SU-DHL-6 (cell line): ENCODE data around the gene GPR12.

ENCODE experiments used
- H2AFZ ChIP-seq: fragments of 200-600 bp; sonication (generic); 2 replicates; pipeline ENCODE4 v1.6.1; 2014; ENCODE audit warnings: low read depth, mild to moderate bottlenecking, moderate library complexity, mixed read lengths, antibody characterized with exemption, low read length; ENCODE audit not compliant: severe bottlenecking
- H3F3A ChIP-seq: fragments of 200-600 bp; shearing (Covaris generic); 2 replicates; pipeline ENCODE4 v1.6.0; 2016; ENCODE audit warnings: antibody characterized with exemption, mild to moderate bottlenecking; ENCODE audit not compliant: insufficient read depth
- H3K27ac ChIP-seq: fragments of 200-600 bp; sonication (generic); 2 replicates; pipeline ENCODE4 v1.5.1; 2016; ENCODE audit warnings: low read depth, mild to moderate bottlenecking, low read length, moderate library complexity, mixed read lengths
- H3K27me3 ChIP-seq: fragments of 200-600 bp; sonication (generic), shearing (Covaris generic); 2 replicates; pipeline ENCODE4 v1.6.0; 2014; ENCODE audit warnings: mild to moderate bottlenecking, low read length
- H3K36me3 ChIP-seq: fragments of 200-600 bp; sonication (generic); 2 replicates; pipeline ENCODE4 v1.6.1; 2014; ENCODE audit warnings: mild to moderate bottlenecking, low read length, mixed read lengths
- H3K4me2 ChIP-seq: fragments of 300-600, 200-600 bp; shearing (Covaris generic), sonication (generic); 2 replicates; pipeline ENCODE4 v1.6.0; 2014; ENCODE audit warnings: low read length, low read depth, mild to moderate bottlenecking; ENCODE audit not compliant: poor library complexity, severe bottlenecking
- H3K4me3 ChIP-seq: fragments of 200-600 bp; sonication (generic); 2 replicates; pipeline ENCODE4 v1.5.1; 2014; ENCODE audit warnings: antibody characterized with exemption, low read length, mild to moderate bottlenecking, mixed read lengths; ENCODE audit not compliant: insufficient read depth, poor library complexity, severe bottlenecking
- H3K79me2 ChIP-seq: fragments of 200-600 bp; sonication (generic); 2 replicates; pipeline ENCODE4 v1.6.1; 2014; ENCODE audit warnings: mild to moderate bottlenecking, low read length, moderate library complexity; ENCODE audit not compliant: insufficient read depth
- H3K9ac ChIP-seq: fragments of 200-600 bp; sonication (generic); 2 replicates; pipeline ENCODE4 v1.7.0; 2014; ENCODE audit warnings: mild to moderate bottlenecking, low read length
- H3K9me2 ChIP-seq: fragments of 200-600 bp; sonication (generic); replicated peaks from 2 replicates; pipeline ENCODE4 v1.6.1; 2014; ENCODE audit warnings: low read length; ENCODE audit not compliant: insufficient read depth
- H3K9me3 ChIP-seq: fragments of 200-600 bp; sonication (generic); 2 replicates; pipeline ENCODE4 v1.6.1; 2014; ENCODE audit warnings: low read length, mixed read lengths; ENCODE audit not compliant: insufficient read depth
- H4K20me1 ChIP-seq: fragments of 200-600 bp; sonication (generic); 2 replicates; pipeline ENCODE4 v1.6.1; 2014; ENCODE audit warnings: low read depth, mild to moderate bottlenecking, antibody characterized with exemption, low read length, moderate library complexity, mixed read lengths
- CTCF ChIP-seq: fragments of 200-600 bp; sonication (generic); IDR thresholded peaks from one replicate; pipeline ENCODE4 v1.5.1; 2017; ENCODE audit warnings: antibody characterized with exemption, mild to moderate bottlenecking, low read length, moderate library complexity; ENCODE audit not compliant: insufficient read depth, poor library complexity, severe bottlenecking
- EZH2phosphoT487 ChIP-seq: fragments of 200-600 bp; sonication (generic), shearing (Covaris generic); conservative IDR thresholded peaks from 2 replicates; pipeline ENCODE4 v1.6.1; 2018; ENCODE audit warnings: mild to moderate bottlenecking, antibody characterized with exemption, low read length, moderate library complexity, mixed read lengths

GPR12 gene

GRCh38 chr13:26710166-26710565 lies 50.4 kb downstream of the GPR12 start:
- Histone ChIP-seq H3K9me3 (no peaks in the 10 kb centered on the region), H3K27me3 (no peaks in the 10 kb centered on the region), H3K36me3 (no peaks in the 10 kb centered on the region), H3K4me3 (no peak overlapping the region), H3K27ac (no peak overlapping the region), H3K4me2 (no peak overlapping the region), H3K9ac (no peak overlapping the region), H3K9me2 (no peaks in the 10 kb centered on the region), H4K20me1 (no peaks in the 10 kb centered on the region), H2AFZ (no peak overlapping the region), H3K79me2 (no peaks in the 10 kb centered on the region), H3F3A (no peaks in the 10 kb centered on the region)
- TF ChIP-seq CTCF (no peak), EZH2phosphoT487 (no peak)

GRCh38 chr13:26709461-26709860 lies 51.1 kb downstream of the GPR12 start:
- no peaks in the 10 kb centered on the region for H3K9me3 ChIP-seq
- H3K4me2 ChIP-seq: no peak overlapping the region
- no peak for TF ChIP-seq EZH2phosphoT487
- TF ChIP-seq CTCF: no peak
- no peak overlapping the region for H2AFZ ChIP-seq
- H3K4me3 ChIP-seq: no peak overlapping the region
- no peaks in the 10 kb centered on the region for H3K27me3 ChIP-seq
- no peaks in the 10 kb centered on the region for H3K36me3 ChIP-seq
- H4K20me1 ChIP-seq: no peaks in the 10 kb centered on the region
- H3K27ac ChIP-seq: no peak overlapping the region
- no peaks in the 10 kb centered on the region for H3K79me2 ChIP-seq
- H3K9ac ChIP-seq: no peak overlapping the region
- H3K9me2 ChIP-seq: no peaks in the 10 kb centered on the region
- H3F3A ChIP-seq: no peaks in the 10 kb centered on the region

GRCh38 chr13:26708007-26708297 lies 52.6 kb downstream of the GPR12 start:
- H3K4me3 ChIP-seq: no peak overlapping the region
- H3K9me3 ChIP-seq: no peaks in the 10 kb centered on the region
- H3K79me2 ChIP-seq: no peaks in the 10 kb centered on the region
- no peaks in the 10 kb centered on the region for H3K9me2 ChIP-seq
- no peak overlapping the region for H2AFZ ChIP-seq
- no peak for TF ChIP-seq CTCF
- no peak for TF ChIP-seq EZH2phosphoT487
- H3F3A ChIP-seq: no peaks in the 10 kb centered on the region
- H4K20me1 ChIP-seq: no peaks in the 10 kb centered on the region
- H3K36me3 ChIP-seq: no peaks in the 10 kb centered on the region
- H3K27me3 ChIP-seq: no peaks in the 10 kb centered on the region
- H3K4me2 ChIP-seq: no peak overlapping the region
- no peak overlapping the region for H3K9ac ChIP-seq
- H3K27ac ChIP-seq: no peak overlapping the region
